Breast epithelium (tissue), 3 donors: ENCODE measurements around the gene TCF3.

Source experiments
- CTCF ChIP-seq, 3 donors: fragments of 450-650 bp; IDR thresholded peaks; one replicate each; pipeline ENCODE4 v1.5.1; 2016 to 2017; ENCODE audit warnings: antibody characterized with exemption in 3 of 3, mild to moderate bottlenecking in 3 of 3, moderate library complexity in 3 of 3
- POLR2AphosphoS5 ChIP-seq, 3 donors: sonication (generic); formaldehyde crosslinking; IDR thresholded peaks; one replicate each; pipeline ENCODE4 v1.6.1; 2017; ENCODE audit warnings: antibody characterized with exemption in 3 of 3

- TF ChIP-seq CTCF (IDR thresholded peaks at IDR 0.05) (no peak), POLR2AphosphoS5 (IDR thresholded peaks at IDR 0.05) (no peak)
These were observed 72.0 kb downstream of the TCF3 start for GRCh38 chr19:1580382-1580781.
